AG08395 (cell line): ENCODE measurements around the gene TRMT10A.

ENCODE experiments used
- DNase-seq: peaks from one replicate; pipeline ENCODE4 v3.0.0; 2012; ENCODE audit warnings: mixed read lengths, low spot score

Gene TRMT10A

GRCh38 chr4:99563310-99564186 lies at the start of gene TRMT10A:
Gene TRMT10A (minus strand): TSS chr4:99564039. CDS start chr4:99559338, 4,701 bp downstream.
- DNase-seq, result peak; percentile 93

- no peak for DNase-seq
Measured at GRCh38 chr4:99612704-99613103, 48.9 kb upstream of the TRMT10A start.

GRCh38 chr4:99612281-99612680 lies 48.4 kb upstream of the TRMT10A start:
- DNase-seq, result no peak

- no peak for DNase-seq
Measured at GRCh38 chr4:99610605-99611175, 46.9 kb upstream of the TRMT10A start.

GRCh38 chr4:99608417-99608816 lies 44.6 kb upstream of the TRMT10A start:
- no peak for DNase-seq

GRCh38 chr4:99606716-99607115 lies 42.9 kb upstream of the TRMT10A start:
- DNase-seq, result no peak

- no peak for DNase-seq
Measured at GRCh38 chr4:99594818-99595217, 31.0 kb upstream of the TRMT10A start.

GRCh38 chr4:99593781-99594641 lies 30.2 kb upstream of the TRMT10A start:
- no peak for DNase-seq

- DNase-seq, result no peak
Measured at GRCh38 chr4:99591757-99592156, 27.9 kb upstream of the TRMT10A start.

GRCh38 chr4:99587803-99588202 lies 24.0 kb upstream of the TRMT10A start:
- DNase-seq, result no peak

- no peak for DNase-seq
Measured at GRCh38 chr4:99587309-99587708, 23.5 kb upstream of the TRMT10A start.

GRCh38 chr4:99586797-99587196 lies 23.0 kb upstream of the TRMT10A start:
- DNase-seq, result no peak

GRCh38 chr4:99586322-99586721 lies 22.5 kb upstream of the TRMT10A start:
- no peak for DNase-seq

- DNase-seq, result no peak
Measured at GRCh38 chr4:99585516-99585915, 21.7 kb upstream of the TRMT10A start.

GRCh38 chr4:99578714-99579113 lies 14.9 kb upstream of the TRMT10A start:
- DNase-seq, result no peak

GRCh38 chr4:99574530-99575324 lies 10.9 kb upstream of the TRMT10A start, which contains the start of gene MTTP:
Gene MTTP (plus strand): TSS chr4:99574824. CDS start chr4:99574910, 86 bp downstream.
- no peak for DNase-seq

GRCh38 chr4:99573735-99574368 lies 10.0 kb upstream of the TRMT10A start:
- DNase-seq, result no peak

GRCh38 chr4:99572527-99573240 lies 8.8 kb upstream of the TRMT10A start:
- no peak for DNase-seq

- no peak for DNase-seq
Measured at GRCh38 chr4:99571883-99572282, 8.0 kb upstream of the TRMT10A start.

GRCh38 chr4:99564921-99565320 lies 1.1 kb upstream of the TRMT10A start:
- no peak for DNase-seq
